ENCODE results near the gene PHLDB3.

DNA sequence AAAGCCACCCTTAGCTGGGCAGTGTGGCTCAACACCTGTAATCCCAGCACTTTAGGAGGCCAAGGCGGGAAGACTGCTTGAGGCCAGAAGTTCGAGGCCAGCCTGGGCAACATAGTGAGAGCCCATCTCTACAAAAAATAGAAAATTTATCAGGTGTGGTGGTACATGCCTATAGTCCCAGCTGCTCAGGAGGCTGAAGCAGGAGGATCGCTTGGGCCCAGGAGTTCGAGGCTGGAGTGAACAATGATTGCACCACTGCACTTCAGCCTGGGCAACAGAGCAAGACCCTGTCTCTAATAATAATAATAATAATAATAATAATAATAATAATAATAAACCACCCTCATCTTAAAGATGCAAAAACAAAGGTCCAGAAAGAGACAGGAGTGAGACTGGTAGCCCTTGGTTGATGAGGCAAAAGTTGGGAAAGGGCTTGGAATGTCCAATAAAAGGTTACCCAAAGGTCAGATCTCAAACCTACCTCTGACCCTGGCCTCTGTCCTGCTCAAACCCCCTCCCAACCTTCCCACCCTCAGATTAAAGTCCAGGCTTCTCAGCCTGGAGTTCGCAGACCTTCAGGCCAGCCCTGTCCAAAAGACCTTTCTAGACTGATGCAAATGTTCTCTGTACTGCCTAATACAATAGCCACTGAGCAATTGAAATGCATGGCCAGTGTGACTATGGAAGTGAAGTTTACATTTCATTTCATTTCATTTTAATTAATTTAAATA is 37.5 kb upstream of the PHLDB3 start:
- TF ChIP-seq CTCF (conservative IDR thresholded peaks at IDR 0.05; ENCODE audit: low read length) (no peak), EZH2phosphoT487 (IDR thresholded peaks at IDR 0.05; ENCODE audit: borderline replicate concordance) (no peak)

Data from Loucy (cell line).